H1 (cell line): Measurements from ENCODE around the gene TRAPPC8. TPM values are rescaled to one million over a fixed set of nuclear protein-coding genes. Genes with fewer than 3 reads are reported as not detected.

Experiments
- CTCF ChIA-PET: fragments of 300-600 bp; sonication (Branson Sonifier 250); formaldehyde crosslinking; loops from one replicate; lab custom pipeline; 2021; ENCODE audit not compliant: partially characterized antibody; lab: Charles Lee
- POLR2A ChIA-PET: fragments of 300-600 bp; sonication (Branson Sonifier 250); formaldehyde crosslinking; loops from one replicate; lab custom pipeline; 2021; ENCODE audit warnings: inconsistent platforms; ENCODE audit not compliant: partially characterized antibody; lab: Charles Lee
- DNase-seq, 2 experiments: peaks; one replicate each; pipeline versions ENCODE4 v3.0.0 to v3.0.0-alpha.2; 2010 to 2022; ENCODE audit warnings: low spot score in 2 of 2, low read depth in 1 of 2, mixed read lengths in 1 of 2
- FAIRE-seq: peaks from 2 replicates; lab custom pipeline; 2011; peaks lifted over from hg19 to GRCh38; lab: Jason Lieb, UNC
- H2AFZ ChIP-seq: 2 replicates; pipeline ENCODE4 v1.8.1; 2012; ENCODE audit warnings: low read length, inconsistent platforms
- H2AK5ac ChIP-seq: 2 replicates; pipeline ENCODE4 v1.6.1; 2013; ENCODE audit warnings: low read depth, low read length
- H2BK120ac ChIP-seq: replicated peaks from 2 replicates; pipeline ENCODE3; 2013; ENCODE audit warnings: low read depth, low read length, inconsistent platforms
- H2BK12ac ChIP-seq: 2 replicates; pipeline ENCODE4 v1.6.1; 2013; ENCODE audit warnings: low read depth, low read length
- H2BK15ac ChIP-seq: 2 replicates; pipeline ENCODE4 v1.6.1; 2013; ENCODE audit warnings: low read length
- H2BK20ac ChIP-seq: 2 replicates; pipeline ENCODE4 v1.6.1; 2013; ENCODE audit warnings: low read length
- H2BK5ac ChIP-seq: 2 replicates; pipeline ENCODE4 v1.6.1; 2013; ENCODE audit warnings: low read depth, low read length
- H3K14ac ChIP-seq: 2 replicates; pipeline ENCODE4 v1.6.1; 2013; ENCODE audit warnings: inconsistent platforms; ENCODE audit not compliant: insufficient read length
- H3K18ac ChIP-seq: 2 replicates; pipeline ENCODE4 v1.6.1; 2013; ENCODE audit warnings: low read length; ENCODE audit errors: extremely low read depth
- H3K23ac ChIP-seq: 2 replicates; pipeline ENCODE4 v1.6.1; 2013; ENCODE audit warnings: inconsistent platforms; ENCODE audit not compliant: insufficient read length
- H3K23me2 ChIP-seq: 2 replicates; pipeline ENCODE4 v1.6.1; 2013; ENCODE audit warnings: low read depth, low read length
- H3K27ac ChIP-seq: 2 replicates; pipeline ENCODE4 v1.6.1; 2011; ENCODE audit warnings: low read depth, low read length, inconsistent platforms
- H3K27me3 ChIP-seq, 4 experiments: replicated peaks in 1 of 4; 1 replicate in 1 of 4; 2 replicates in 3 of 4; pipeline versions ENCODE4 v1.6.1 to v1.8.1; 2011 to 2013; ENCODE audit warnings: low read length in 3 of 4, mild to moderate bottlenecking in 3 of 4, inconsistent platforms in 2 of 4, mixed read lengths in 2 of 4, moderate library complexity in 1 of 4; ENCODE audit not compliant: control insufficient read depth in 3 of 4, insufficient read depth in 3 of 4; ENCODE audit errors: extremely low read depth in 1 of 4
- H3K36me3 ChIP-seq, 4 experiments: 2 replicates each; pipeline versions ENCODE4 v1.6.1 to v1.8.1; 2011 to 2013; ENCODE audit warnings: mild to moderate bottlenecking in 4 of 4, low read length in 3 of 4, moderate library complexity in 2 of 4, control low read depth in 1 of 4, inconsistent platforms in 1 of 4; ENCODE audit not compliant: insufficient read depth in 4 of 4, control insufficient read depth in 2 of 4
- H3K4ac ChIP-seq: replicated peaks from 2 replicates; pipeline ENCODE3; 2013; ENCODE audit warnings: low read length, low read depth, mixed read lengths, inconsistent platforms; ENCODE audit not compliant: insufficient read length
- H3K4me1 ChIP-seq, 4 experiments: replicated peaks in 1 of 4; 1 replicate in 1 of 4; 2 replicates in 3 of 4; pipeline versions ENCODE4 v1.6.1 to v1.8.1; 2011 to 2013; ENCODE audit warnings: low read length in 3 of 4, inconsistent platforms in 2 of 4, mixed read lengths in 1 of 4; ENCODE audit not compliant: insufficient read depth in 4 of 4, control insufficient read depth in 3 of 4
- H3K4me2 ChIP-seq, 2 experiments: 2 replicates each; pipeline versions ENCODE4 v1.6.1 to v1.8.1; 2011 to 2013; ENCODE audit warnings: low read depth in 2 of 2, low read length in 2 of 2, control low read depth in 1 of 2, inconsistent platforms in 1 of 2, mild to moderate bottlenecking in 1 of 2; ENCODE audit not compliant: insufficient read depth in 1 of 2
- H3K4me3 ChIP-seq, 4 experiments: fragments of 200-600, 300-600 bp in 1 of 4; sonication (generic), shearing (Covaris generic), sonication (Bioruptor Twin) in 1 of 4; 2 replicates each; pipeline versions ENCODE4 v1.5.1 to v1.8.1; 2011 to 2016; ENCODE audit warnings: low read length in 4 of 4, low read depth in 3 of 4, control low read depth in 2 of 4, inconsistent platforms in 2 of 4, mild to moderate bottlenecking in 2 of 4, mixed read lengths in 1 of 4, moderate library complexity in 1 of 4; ENCODE audit not compliant: insufficient read depth in 2 of 4; ENCODE audit errors: extremely low read depth in 1 of 4
- H3K56ac ChIP-seq: replicated peaks from 2 replicates; pipeline ENCODE3; 2013; ENCODE audit warnings: low read depth, mild to moderate bottlenecking, mixed read lengths, low read length, inconsistent platforms; ENCODE audit not compliant: insufficient read length
- H3K79me1 ChIP-seq: 2 replicates; pipeline ENCODE4 v1.6.1; 2013; ENCODE audit warnings: low read depth, low read length, control low read depth
- H3K79me2 ChIP-seq, 2 experiments: 2 replicates each; pipeline versions ENCODE4 v1.6.1 to v1.8.1; 2012 to 2013; ENCODE audit warnings: low read length in 2 of 2, mild to moderate bottlenecking in 2 of 2, inconsistent platforms in 1 of 2; ENCODE audit not compliant: insufficient read depth in 2 of 2, control insufficient read depth in 1 of 2
- H3K9ac ChIP-seq, 4 experiments: replicated peaks in 1 of 4; 1 replicate in 1 of 4; 2 replicates in 3 of 4; pipeline versions ENCODE4 v1.6.1 to v1.8.1; 2011 to 2013; ENCODE audit warnings: low read depth in 3 of 4, low read length in 3 of 4, control low read depth in 2 of 4, mild to moderate bottlenecking in 2 of 4, moderate library complexity in 2 of 4, inconsistent platforms in 1 of 4; ENCODE audit errors: extremely low read depth in 1 of 4
- H3K9me3 ChIP-seq, 2 experiments: 2 replicates each; pipeline versions ENCODE4 v1.6.1 to v1.8.1; 2012 to 2013; ENCODE audit warnings: mild to moderate bottlenecking in 2 of 2, moderate library complexity in 2 of 2, control low read depth in 1 of 2, inconsistent platforms in 1 of 2, low read depth in 1 of 2, low read length in 1 of 2, mixed read lengths in 1 of 2; ENCODE audit not compliant: insufficient read depth in 2 of 2
- H4K20me1 ChIP-seq, 2 experiments: replicated peaks in 1 of 2; 2 replicates each; pipeline versions ENCODE3 to v1.8.1; 2011 to 2013; ENCODE audit warnings: inconsistent platforms in 2 of 2, low read length in 2 of 2, mild to moderate bottlenecking in 1 of 2; ENCODE audit not compliant: insufficient read depth in 2 of 2, control insufficient read depth in 1 of 2
- H4K5ac ChIP-seq: 2 replicates; pipeline ENCODE4 v1.6.1; 2013; ENCODE audit warnings: low read length, low read depth, mixed read lengths, inconsistent platforms; ENCODE audit not compliant: insufficient read length
- H4K8ac ChIP-seq: 2 replicates; pipeline ENCODE4 v1.8.0; 2013; ENCODE audit warnings: mild to moderate bottlenecking, moderate library complexity, low read length, inconsistent platforms; ENCODE audit not compliant: insufficient read depth; ENCODE audit errors: extremely low read depth
- H4K91ac ChIP-seq: replicated peaks from 2 replicates; pipeline ENCODE3; 2013; ENCODE audit warnings: low read length, mixed read lengths, inconsistent platforms; ENCODE audit not compliant: insufficient read length
- BACH1 ChIP-seq: IDR thresholded peaks from 2 replicates; pipeline ENCODE4 v1.6.1; 2012; ENCODE audit warnings: low read length, improper control_type of control experiment
- CTBP2 ChIP-seq: IDR thresholded peaks from 2 replicates; pipeline ENCODE4 v1.7.0; 2011; ENCODE audit warnings: borderline replicate concordance, mild to moderate bottlenecking, moderate library complexity, mixed read lengths, low read length; ENCODE audit not compliant: insufficient read depth, insufficient read length
- FOSL1 ChIP-seq: IDR thresholded peaks from 2 replicates; pipeline ENCODE4 v1.6.1; 2011; ENCODE audit warnings: mild to moderate bottlenecking, low read depth, low read length, moderate library complexity; ENCODE audit not compliant: insufficient read depth
- HDAC2 ChIP-seq, 2 experiments: fragments of 300-600 bp in 1 of 2; sonication (generic) in 1 of 2; IDR thresholded peaks; 2 replicates each; pipeline ENCODE4 v1.6.1; 2011 to 2012; ENCODE audit warnings: low read depth in 2 of 2, low read length in 2 of 2, mild to moderate bottlenecking in 2 of 2, moderate library complexity in 2 of 2, borderline replicate concordance in 1 of 2, inconsistent platforms in 1 of 2
- JUN ChIP-seq: IDR thresholded peaks from 2 replicates; pipeline ENCODE4 v1.6.1; 2011; ENCODE audit warnings: low read depth, mild to moderate bottlenecking, improper control_type of control experiment, low read length
- JUND ChIP-seq: IDR thresholded peaks from 2 replicates; pipeline ENCODE4 v1.6.1; 2011; ENCODE audit warnings: mild to moderate bottlenecking, improper control_type of control experiment, low read length
- RAD21 ChIP-seq, 2 experiments: IDR thresholded peaks in 1 of 2; conservative IDR thresholded peaks in 1 of 2; 2 replicates each; pipeline ENCODE4 v1.6.1; 2011; ENCODE audit warnings: low read depth in 2 of 2, low read length in 2 of 2, improper control_type of control experiment in 1 of 2, inconsistent platforms in 1 of 2, mild to moderate bottlenecking in 1 of 2, moderate library complexity in 1 of 2
- SP1 ChIP-seq: IDR thresholded peaks from 2 replicates; pipeline ENCODE4 v1.6.1; 2011; ENCODE audit warnings: low read depth, low read length
- SP2 ChIP-seq: IDR thresholded peaks from 2 replicates; pipeline ENCODE4 v1.6.1; 2012; ENCODE audit warnings: mild to moderate bottlenecking, low read length, inconsistent platforms
- TBP ChIP-seq: IDR thresholded peaks from 2 replicates; pipeline ENCODE4 v1.6.1; 2011; ENCODE audit warnings: low read depth, low read length, improper control_type of control experiment
- WGBS, 2 experiments: shearing (Covaris generic) in 1 of 2; methylation state at CpG; one replicate each; pipeline versions ENCODE4 v1.1.6 to v1.1.7; 2013 to 2015; ENCODE audit warnings: low lambda C conversion rate in 2 of 2, mixed read lengths in 2 of 2, inconsistent platforms in 1 of 2, low coverage in 1 of 2, missing lambda C conversion rate in 1 of 2; ENCODE audit not compliant: insufficient replicate concordance in 2 of 2, insufficient coverage in 1 of 2, insufficient read length in 1 of 2; ENCODE audit errors: extremely low coverage in 1 of 2, missing lambda C conversion rate in 1 of 2; 5-methylcytosine and 5-hydroxymethylcytosine counted together
- polyA plus RNA-seq, 7 experiments: library from polyadenylated mRNA; depleted of rRNA in 3 of 7; stranded (reverse) in 5 of 7; unstranded in 2 of 7; fragments of >200 nt in 5 of 7; fragments of 200-250 nt in 2 of 7; gene quantifications; 1 replicate in 5 of 7; 2 replicates in 1 of 7; 4 replicates in 1 of 7; pipeline versions ENCODE4 v1.2.1 to v1.2.3, GENCODE V29; 2011 to 2013; ENCODE audit warnings: missing spikeins in 2 of 7, mixed read lengths in 2 of 7
- total RNA-seq: library from RNA; stranded (reverse); fragmentation: NEBNext Ultra II Directional; extraction: Animal tissue kit (Norgen Biotek cat#: 25700); gene quantifications from 2 replicates; pipeline ENCODE4 v1.2.1, GENCODE V29; 2021
- TF ChIP-seq, protein P1 (sequence below), 3 experiments: IDR thresholded peaks; 1 replicate in 2 of 3; 2 replicates in 1 of 3; pipeline versions ENCODE4 v1.5.1 to v1.6.1; 2011; ENCODE audit warnings: low read length in 3 of 3, mild to moderate bottlenecking in 3 of 3, inconsistent platforms in 2 of 3, low read depth in 1 of 3, moderate library complexity in 1 of 3; ENCODE audit not compliant: insufficient read depth in 1 of 3; ENCODE audit errors: control extremely low read depth in 1 of 3

The TRAPPC8 gene
- total and polyA plus RNA-seq, 2 of the 8 experiments (the other 6 are each of a cell fraction or from before 2014, with no cell fraction given) = 43.6 to 56.5 TPM

DNA sequence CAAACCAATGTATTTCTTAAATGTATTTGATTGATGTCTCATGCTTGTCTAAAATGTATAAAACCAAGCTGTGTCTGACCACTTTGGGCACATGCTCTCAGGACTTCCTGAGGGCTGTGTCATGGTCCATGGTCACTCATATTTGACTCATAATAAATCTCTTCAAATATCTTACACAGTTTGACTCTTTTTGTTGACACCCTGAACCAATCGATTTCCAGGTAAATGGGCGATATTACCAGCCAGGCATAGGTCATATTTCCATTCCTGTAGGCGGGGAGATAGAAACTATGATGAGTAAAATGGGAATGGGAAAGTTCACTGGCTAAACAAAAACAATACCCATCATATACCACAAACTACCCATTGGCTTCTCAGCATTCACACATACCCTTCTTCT, 9.3 kb upstream of the TRAPPC8 start:
- WGBS, 2 experiments = 95% methylated on average over 3 of the region's 3 CpGs; no CpG with 5 or more reads in 1 of the 2 experiments
- Histone ChIP-seq H3K18ac (no peak overlapping the region), H3K56ac (no peak overlapping the region), H3K23ac (no peak overlapping the region), H3K27ac (no peak overlapping the region), H3K4me1 (peaks cover 0 to under 1% (median 0%) of the 10 kb centered on the region in 4 experiments; a peak in 3 of 7 replicates), H4K8ac (no peak overlapping the region), H3K4me2 (no peak overlapping the region), H3K36me3 (no peaks in the 10 kb centered on the region), H3K79me1 (no peaks in the 10 kb centered on the region), H4K91ac (no peak overlapping the region), H3K79me2 (no peaks in the 10 kb centered on the region), H3K23me2 (no peaks in the 10 kb centered on the region), H2AFZ (no peak overlapping the region), H3K9me3 (no peaks in the 10 kb centered on the region), H2BK120ac (no peak overlapping the region), H3K4ac (no peak overlapping the region), H4K20me1 (no peaks in the 10 kb centered on the region), H3K14ac (no peak overlapping the region), H2BK15ac (no peak overlapping the region), H2BK5ac (no peak overlapping the region), H2BK12ac (no peak overlapping the region), H4K5ac (no peak overlapping the region), H2AK5ac (no peak overlapping the region), H3K27me3 (no peaks in the 10 kb centered on the region), H3K4me3 (no peak overlapping the region), H3K9ac (no peak overlapping the region), H2BK20ac (0 out of 2 replicates have a peak overlapping the region, but pooled peaks have one; percentile 37)
- ChIA-PET POLR2A (interaction anchor here (0.7 kb wide), 1 partner anchor 10 kb away, joined by 4 read pairs; no protein-coding TSS in a partner anchor), CTCF (interaction anchor here (1.2 to 1.6 kb wide), 3 partner anchors 10 to 132 kb away, joined by 3 to 4 read pairs (median 3); no protein-coding TSS in a partner anchor)
- no peak for FAIRE-seq
- DNase-seq = no peak
- TF ChIP-seq SP2 = no peak
- no peak for TF ChIP-seq JUN
- no peak for TF ChIP-seq TBP
- no peak for TF ChIP-seq BACH1
- TF ChIP-seq JUND = no peak
- TF ChIP-seq CTBP2 = no peak
- TF ChIP-seq FOSL1 = no peak
- TF ChIP-seq, protein P1, sequence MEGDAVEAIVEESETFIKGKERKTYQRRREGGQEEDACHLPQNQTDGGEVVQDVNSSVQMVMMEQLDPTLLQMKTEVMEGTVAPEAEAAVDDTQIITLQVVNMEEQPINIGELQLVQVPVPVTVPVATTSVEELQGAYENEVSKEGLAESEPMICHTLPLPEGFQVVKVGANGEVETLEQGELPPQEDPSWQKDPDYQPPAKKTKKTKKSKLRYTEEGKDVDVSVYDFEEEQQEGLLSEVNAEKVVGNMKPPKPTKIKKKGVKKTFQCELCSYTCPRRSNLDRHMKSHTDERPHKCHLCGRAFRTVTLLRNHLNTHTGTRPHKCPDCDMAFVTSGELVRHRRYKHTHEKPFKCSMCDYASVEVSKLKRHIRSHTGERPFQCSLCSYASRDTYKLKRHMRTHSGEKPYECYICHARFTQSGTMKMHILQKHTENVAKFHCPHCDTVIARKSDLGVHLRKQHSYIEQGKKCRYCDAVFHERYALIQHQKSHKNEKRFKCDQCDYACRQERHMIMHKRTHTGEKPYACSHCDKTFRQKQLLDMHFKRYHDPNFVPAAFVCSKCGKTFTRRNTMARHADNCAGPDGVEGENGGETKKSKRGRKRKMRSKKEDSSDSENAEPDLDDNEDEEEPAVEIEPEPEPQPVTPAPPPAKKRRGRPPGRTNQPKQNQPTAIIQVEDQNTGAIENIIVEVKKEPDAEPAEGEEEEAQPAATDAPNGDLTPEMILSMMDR (IDR thresholded peaks at IDR 0.05; ENCODE audit: control extremely low read depth in 1 of 3, insufficient read depth in 1 of 3, low read depth in 1 of 3, low read length in 3 of 3) = no peak
- no peak for TF ChIP-seq RAD21 (IDR thresholded peaks at IDR 0.05 in 1 of 2, conservative IDR thresholded peaks at IDR 0.05 in 1 of 2; ENCODE audit: low read depth in 2 of 2, low read length in 2 of 2)
- TF ChIP-seq SP1 = no peak
- TF ChIP-seq HDAC2 (IDR thresholded peaks at IDR 0.05; ENCODE audit: borderline replicate concordance in 1 of 2, low read depth in 2 of 2, low read length in 2 of 2) = no peak
